Measurements from ENCODE around the gene HPRT1. TPM values are rescaled to one million over a fixed set of nuclear protein-coding genes. Genes with fewer than 3 reads are reported as not detected.

The HPRT1 gene
- total RNA-seq, 1 experiment from 2014 or later, result 44.1 TPM

DNA sequence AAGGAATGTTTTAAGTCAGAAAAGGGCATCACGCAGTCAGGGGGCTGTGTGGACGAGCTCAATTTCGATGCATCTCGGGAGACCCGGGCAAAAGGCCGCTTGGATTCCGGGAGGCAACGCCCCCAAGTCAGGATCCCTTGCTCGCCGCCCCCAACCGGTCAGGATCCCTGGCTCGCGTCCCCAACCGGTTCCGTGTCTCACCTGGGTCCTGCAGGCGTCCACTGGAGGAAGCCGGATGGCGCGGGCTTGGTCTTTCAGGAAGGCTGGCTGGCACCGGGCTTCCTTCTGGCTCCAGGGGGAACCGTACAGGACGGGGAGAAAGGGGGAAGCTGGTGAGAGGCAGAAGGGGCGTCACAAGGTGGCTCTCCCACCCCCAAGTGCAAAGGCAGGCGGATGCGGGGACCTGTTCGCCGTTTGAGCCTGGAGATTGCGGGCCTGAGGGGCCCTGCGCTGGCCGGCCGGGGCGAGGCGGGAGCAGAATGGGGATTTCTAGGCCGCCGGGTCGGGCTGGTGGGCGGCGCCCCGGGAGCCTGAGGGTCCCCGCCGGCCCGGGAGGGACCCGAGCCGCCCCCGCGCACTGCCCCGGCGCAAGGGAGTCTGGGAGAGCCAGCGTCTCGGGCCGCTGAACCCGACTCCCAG lies 84.7 kb downstream of the HPRT1 start:
- H3F3A ChIP-seq (ENCODE audit: low read length, unreplicated experiment), result no peaks in the 10 kb centered on the region
- peaks cover 30% of the 10 kb centered on the region for H3K4me1 ChIP-seq (ENCODE audit: insufficient read depth, low read length)
- intact Hi-C loops (cut with micrococcal nuclease), result no loop called here
- CTCF ChIA-PET, result no interaction called here
- H3K4me3 ChIP-seq (ENCODE audit: low read length), result no peak overlapping the region
- H3K79me2 ChIP-seq (ENCODE audit: low read length), result peaks cover 37% of the 10 kb centered on the region
- no peaks in the 10 kb centered on the region for H3K9me3 ChIP-seq (ENCODE audit: low read length)
- no peaks in the 10 kb centered on the region for H3K27me3 ChIP-seq (ENCODE audit: low read length)
- H3K4me2 ChIP-seq (ENCODE audit: low read length), result no peak overlapping the region
- H4K20me1 ChIP-seq (ENCODE audit: low read length), result peaks cover 9% of the 10 kb centered on the region
- no peaks in the 10 kb centered on the region for H3K9me2 ChIP-seq (replicated peaks; ENCODE audit: low read length)
- DNase-seq (no peak), ATAC-seq (no peak)
- H3K27ac ChIP-seq (ENCODE audit: low read length), result no peak overlapping the region
- TF ChIP-seq EZH2 (IDR thresholded peaks at IDR 0.05; ENCODE audit: low read length, unreplicated experiment), result no peak
- TF ChIP-seq, protein P1, sequence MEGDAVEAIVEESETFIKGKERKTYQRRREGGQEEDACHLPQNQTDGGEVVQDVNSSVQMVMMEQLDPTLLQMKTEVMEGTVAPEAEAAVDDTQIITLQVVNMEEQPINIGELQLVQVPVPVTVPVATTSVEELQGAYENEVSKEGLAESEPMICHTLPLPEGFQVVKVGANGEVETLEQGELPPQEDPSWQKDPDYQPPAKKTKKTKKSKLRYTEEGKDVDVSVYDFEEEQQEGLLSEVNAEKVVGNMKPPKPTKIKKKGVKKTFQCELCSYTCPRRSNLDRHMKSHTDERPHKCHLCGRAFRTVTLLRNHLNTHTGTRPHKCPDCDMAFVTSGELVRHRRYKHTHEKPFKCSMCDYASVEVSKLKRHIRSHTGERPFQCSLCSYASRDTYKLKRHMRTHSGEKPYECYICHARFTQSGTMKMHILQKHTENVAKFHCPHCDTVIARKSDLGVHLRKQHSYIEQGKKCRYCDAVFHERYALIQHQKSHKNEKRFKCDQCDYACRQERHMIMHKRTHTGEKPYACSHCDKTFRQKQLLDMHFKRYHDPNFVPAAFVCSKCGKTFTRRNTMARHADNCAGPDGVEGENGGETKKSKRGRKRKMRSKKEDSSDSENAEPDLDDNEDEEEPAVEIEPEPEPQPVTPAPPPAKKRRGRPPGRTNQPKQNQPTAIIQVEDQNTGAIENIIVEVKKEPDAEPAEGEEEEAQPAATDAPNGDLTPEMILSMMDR (conservative IDR thresholded peaks at IDR 0.05; ENCODE audit: low read depth, low read length), result no peak
- TF ChIP-seq EZH2phosphoT487 (IDR thresholded peaks at IDR 0.05; ENCODE audit: borderline replicate concordance, low read length), result no peak
- POLR2A ChIA-PET (ENCODE audit: unreplicated experiment), result no interaction called here
- H3K36me3 ChIP-seq (ENCODE audit: low read depth, low read length), result peaks cover 13% of the 10 kb centered on the region; the same call in 1 of the 2 replicates
- no peak overlapping the region for H3K9ac ChIP-seq (ENCODE audit: low read length)
- no TSS peak for BruUV-seq (replicated peaks)
- no peak overlapping the region for H2AFZ ChIP-seq (ENCODE audit: low read length)

DNA sequence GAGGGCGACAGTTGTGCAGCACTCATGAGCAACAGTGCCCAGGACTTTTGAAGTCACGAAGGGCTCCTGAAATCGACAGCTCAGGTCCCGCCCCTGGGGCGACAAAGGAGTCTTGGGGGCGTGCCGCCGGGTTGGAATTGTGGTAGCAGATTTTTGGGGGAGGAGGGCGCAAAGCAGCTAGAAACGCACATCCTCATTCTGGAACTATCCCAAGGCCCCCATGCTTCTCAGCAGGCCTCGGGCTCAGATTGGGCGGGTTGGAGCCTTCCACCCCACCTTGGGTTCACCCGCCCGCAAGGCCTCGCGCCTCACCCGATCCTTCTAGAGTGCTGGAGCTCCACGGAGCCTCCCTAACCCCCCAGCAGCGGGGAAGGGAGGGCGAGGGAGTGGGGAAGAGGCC lies 85.5 kb downstream of the HPRT1 start:
- no peaks in the 10 kb centered on the region for H3F3A ChIP-seq (ENCODE audit: low read length, unreplicated experiment)
- peaks cover 13% of the 10 kb centered on the region; the same call in 1 of the 2 replicates for H3K36me3 ChIP-seq (ENCODE audit: low read depth, low read length)
- no peaks in the 10 kb centered on the region for H3K9me3 ChIP-seq (ENCODE audit: low read length)
- no peak overlapping the region for H3K4me3 ChIP-seq (ENCODE audit: low read length)
- H3K9ac ChIP-seq (ENCODE audit: low read length), result no peak overlapping the region
- peaks cover 38% of the 10 kb centered on the region for H3K4me1 ChIP-seq (ENCODE audit: insufficient read depth, low read length)
- intact Hi-C loops (cut with micrococcal nuclease), result no loop called here
- no peak for ATAC-seq
- H3K4me2 ChIP-seq (ENCODE audit: low read length), result no peak overlapping the region
- ChIA-PET POLR2A (ENCODE audit: unreplicated experiment) (no interaction called here), CTCF (no interaction called here)
- H3K27ac ChIP-seq (ENCODE audit: low read length), result no peak overlapping the region
- peaks cover 42% of the 10 kb centered on the region for H3K79me2 ChIP-seq (ENCODE audit: low read length)
- DNase-seq, result no peak
- H4K20me1 ChIP-seq (ENCODE audit: low read length), result peaks cover 9% of the 10 kb centered on the region
- no TSS peak for BruUV-seq (replicated peaks)
- H3K9me2 ChIP-seq (replicated peaks; ENCODE audit: low read length), result no peaks in the 10 kb centered on the region
- TF ChIP-seq, protein P1 (conservative IDR thresholded peaks at IDR 0.05; ENCODE audit: low read depth, low read length), result no peak
- TF ChIP-seq EZH2phosphoT487 (IDR thresholded peaks at IDR 0.05; ENCODE audit: borderline replicate concordance, low read length) (no peak), EZH2 (IDR thresholded peaks at IDR 0.05; ENCODE audit: low read length, unreplicated experiment) (no peak)
- H3K27me3 ChIP-seq (ENCODE audit: low read length), result no peaks in the 10 kb centered on the region
- no peak overlapping the region for H2AFZ ChIP-seq (ENCODE audit: low read length)

DNA sequence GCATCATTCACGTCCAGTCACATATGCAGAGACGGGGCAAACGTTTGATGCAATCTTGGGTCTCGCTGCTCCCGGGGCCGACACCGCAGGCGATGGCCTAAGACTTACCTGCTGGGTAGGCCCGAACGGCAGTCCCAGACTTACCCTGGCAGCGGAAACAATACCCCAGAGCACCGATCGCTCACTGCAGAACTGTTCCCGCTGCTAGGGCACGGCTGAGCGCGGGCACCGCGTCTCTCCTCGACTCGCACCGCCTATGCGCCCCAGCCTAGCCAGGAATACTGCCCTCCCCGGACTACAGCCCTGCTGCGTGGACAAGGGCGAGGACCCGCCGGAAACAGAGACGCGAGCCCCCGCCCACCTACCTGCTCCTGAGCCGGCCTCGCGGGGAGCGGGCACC lies 86.2 kb downstream of the HPRT1 start:
- Histone ChIP-seq H3K36me3 (ENCODE audit: low read depth, low read length) (peaks cover 13% of the 10 kb centered on the region; the same call in 1 of the 2 replicates), H3K79me2 (ENCODE audit: low read length) (peaks cover 42% of the 10 kb centered on the region), H3K27ac (ENCODE audit: low read length) (no peak overlapping the region), H3K4me2 (ENCODE audit: low read length) (no peak overlapping the region), H4K20me1 (ENCODE audit: low read length) (peaks cover 9% of the 10 kb centered on the region), H3K9ac (ENCODE audit: low read length) (no peak overlapping the region), H3F3A (ENCODE audit: low read length, unreplicated experiment) (no peaks in the 10 kb centered on the region), H3K4me1 (ENCODE audit: insufficient read depth, low read length) (peaks cover 45% of the 10 kb centered on the region), H3K9me2 (replicated peaks; ENCODE audit: low read length) (no peaks in the 10 kb centered on the region), H3K27me3 (ENCODE audit: low read length) (no peaks in the 10 kb centered on the region), H3K9me3 (ENCODE audit: low read length) (no peaks in the 10 kb centered on the region), H2AFZ (ENCODE audit: low read length) (no peak overlapping the region), H3K4me3 (ENCODE audit: low read length) (no peak overlapping the region)
- intact Hi-C loops (cut with micrococcal nuclease), result no loop called here
- CTCF ChIA-PET, result no interaction called here
- POLR2A ChIA-PET (ENCODE audit: unreplicated experiment), result no interaction called here
- TF ChIP-seq, protein P1 (conservative IDR thresholded peaks at IDR 0.05; ENCODE audit: low read depth, low read length), result no peak
- no peak for TF ChIP-seq EZH2 (IDR thresholded peaks at IDR 0.05; ENCODE audit: low read length, unreplicated experiment)
- ATAC-seq, result no peak
- no TSS peak for BruUV-seq (replicated peaks)
- DNase-seq, result no peak

All from PC-3 (cell line).